ENCODE data around the gene SELENON.

GRCh38 chr1:25796811-25797458, 3.1 kb upstream of the SELENON start:
- TF ChIP-seq POLR2AphosphoS5 (IDR thresholded peaks at IDR 0.05; ENCODE audit: low read depth, low read length) (no peak), TAF1 (IDR thresholded peaks at IDR 0.05; ENCODE audit: low read depth, low read length) (no peak), POLR2A (IDR thresholded peaks at IDR 0.05; ENCODE audit: low read depth, low read length) (no peak)

Data from GM12891 (cell line).